ENCODE data around the gene RAB1A. TPM values are rescaled to one million over a fixed set of nuclear protein-coding genes. Genes with fewer than 3 reads are reported as not detected.

The RAB1A gene
- total and polyA plus RNA-seq, 2 of the 13 experiments (the other 11 are each of a cell fraction or from before 2014, with no cell fraction given): 206 to 226 TPM

GRCh38 chr2:65040400-65041261 is 89.3 kb downstream of the RAB1A start (continued):
- TF ChIP-seq AHDC1 (CRISPR knock-in tag; IDR thresholded peaks at IDR 0.05; ENCODE audit: borderline replicate concordance): no peak
- no peak for TF ChIP-seq ATF7-NPFF (CRISPR knock-in tag; IDR thresholded peaks at IDR 0.05; ENCODE audit: low read depth)
- TF ChIP-seq ARID4A (CRISPR knock-in tag; IDR thresholded peaks at IDR 0.05; ENCODE audit: borderline replicate concordance): peak; percentile 58; the same call in 1 of the 2 replicates
- TF ChIP-seq HIVEP1 (CRISPR knock-in tag; IDR thresholded peaks at IDR 0.05): 0 out of 2 replicates have a peak, but pooled peaks have one; percentile 21
- no peak for TF ChIP-seq ZBTB21 (CRISPR knock-in tag; IDR thresholded peaks at IDR 0.05)
- TF ChIP-seq ZBTB39 (CRISPR knock-in tag; IDR thresholded peaks at IDR 0.05): 0 out of 2 replicates have a peak, but pooled peaks have one; percentile 43
- no peak for TF ChIP-seq ZFP36L1 (CRISPR knock-in tag; IDR thresholded peaks at IDR 0.05)
- peak; percentile 63 for TF ChIP-seq GATAD1 (CRISPR knock-in tag; IDR thresholded peaks at IDR 0.05)
- peak; percentile 56 for TF ChIP-seq TEAD3 (CRISPR knock-in tag; optimal IDR thresholded peaks at IDR 0.05; ENCODE audit: borderline replicate concordance)
- TF ChIP-seq NFE2L2 (IDR thresholded peaks at IDR 0.05; ENCODE audit: low read length): peak; percentile 10; the same call in 1 of the 2 replicates
- 0 out of 2 replicates have a peak, but pooled peaks have one; percentile 36 for TF ChIP-seq TBX2 (CRISPR knock-in tag; IDR thresholded peaks at IDR 0.05; ENCODE audit: borderline replicate concordance)
- TF ChIP-seq ZNF567 (CRISPR knock-in tag; IDR thresholded peaks at IDR 0.05; ENCODE audit: borderline replicate concordance): no peak
- TF ChIP-seq ZNF33B (CRISPR knock-in tag; IDR thresholded peaks at IDR 0.05): 0 out of 2 replicates have a peak, but pooled peaks have one; percentile 26
- peak; percentile 85 for TF ChIP-seq ZBTB26 (CRISPR knock-in tag; IDR thresholded peaks at IDR 0.05; ENCODE audit: borderline replicate concordance)
